ENCODE results near the gene GCAT. TPM values are rescaled to one million over a fixed set of nuclear protein-coding genes. Genes with fewer than 3 reads are reported as not detected.

GCAT gene
- total and polyA plus RNA-seq, 3 donors from 2014 or later = 21.4 to 40.6 (median 36.7) TPM

- Histone ChIP-seq H3K4me3 (no peak overlapping the region), H3K27me3 (no peaks in the 10 kb centered on the region), H3K4me1 (no peaks in the 10 kb centered on the region), H3K36me3 (ENCODE audit: low read depth, missing control alignments) (no peaks in the 10 kb centered on the region), H3K27ac (no peak overlapping the region), H3K9me3 (no peaks in the 10 kb centered on the region)
- 92 to 97% methylated on average over 11 of the region's 11 CpGs for WGBS, 2 donors
- intact Hi-C loops (cut with DNase I; ENCODE audit: low total_unique reads) = no loop called here
- no peak for DNase-seq
- TF ChIP-seq POLR2A (IDR thresholded peaks at IDR 0.05) (no peak), CTCF (IDR thresholded peaks at IDR 0.05) (no peak)
Measured at GRCh38 chr22:37831472-37831871, 23.7 kb downstream of the GCAT start.

GRCh38 chr22:37832022-37832857 lies 24.5 kb downstream of the GCAT start:
- TF ChIP-seq CTCF (IDR thresholded peaks at IDR 0.05) = no peak
- no peak for TF ChIP-seq POLR2A (IDR thresholded peaks at IDR 0.05)
- Histone ChIP-seq H3K27me3 (no peaks in the 10 kb centered on the region), H3K27ac (no peak overlapping the region), H3K36me3 (ENCODE audit: low read depth, missing control alignments) (no peaks in the 10 kb centered on the region), H3K4me3 (no peak overlapping the region), H3K9me3 (no peaks in the 10 kb centered on the region), H3K4me1 (no peaks in the 10 kb centered on the region)
- WGBS, 2 donors = 94 to 98% methylated on average over 6 to 16 of the region's 16 CpGs
- intact Hi-C loops (cut with DNase I; ENCODE audit: low total_unique reads) = no loop called here
- no peak for DNase-seq

GRCh38 chr22:37842015-37842793 lies 34.5 kb downstream of the GCAT start:
- Histone ChIP-seq H3K9me3 (no peaks in the 10 kb centered on the region), H3K36me3 (ENCODE audit: low read depth, missing control alignments) (no peaks in the 10 kb centered on the region), H3K27me3 (no peaks in the 10 kb centered on the region), H3K4me3 (no peak overlapping the region), H3K27ac (peak overlapping the region in 1 of 2 donors; percentile 93), H3K4me1 (peaks cover 14% of the 10 kb centered on the region)
- 36 to 46% methylated on average over 10 of the region's 10 CpGs for WGBS, 2 donors
- DNase-seq = peak; percentile 75
- no peak for TF ChIP-seq POLR2A (IDR thresholded peaks at IDR 0.05)
- TF ChIP-seq CTCF (IDR thresholded peaks at IDR 0.05) = no peak
- intact Hi-C loops (cut with DNase I; ENCODE audit: low total_unique reads) = no loop called here

- WGBS, 2 donors = 0% methylated on average over 36 of the region's 46 CpGs; no CpG with 5 or more reads in 1 of the 2 donors
- H3K36me3 ChIP-seq (ENCODE audit: low read depth, missing control alignments) = no peaks in the 10 kb centered on the region
- H3K27ac ChIP-seq = peak overlapping the region; percentile 46 to 93
- no peaks in the 10 kb centered on the region for H3K27me3 ChIP-seq
- intact Hi-C loops (cut with DNase I; ENCODE audit: low total_unique reads) = no loop called here
- no peaks in the 10 kb centered on the region for H3K9me3 ChIP-seq
- TF ChIP-seq POLR2A (IDR thresholded peaks at IDR 0.05) = no peak
- no peak for TF ChIP-seq CTCF (IDR thresholded peaks at IDR 0.05)
- peaks cover 20% of the 10 kb centered on the region for H3K4me1 ChIP-seq
- H3K4me3 ChIP-seq = peak overlapping the region; percentile 77 to 86
- DNase-seq = peak; percentile 56
Measured at GRCh38 chr22:37843741-37844089, 36.0 kb downstream of the GCAT start.

All from testis (tissue), 3 donors.